Astrocyte (in vitro differentiated cells and primary cell): ENCODE measurements around the gene CDON.

Source experiments
- EZH2 ChIP-seq: IDR thresholded peaks from 2 replicates; pipeline ENCODE4 v1.6.1; 2012; ENCODE audit warnings: mild to moderate bottlenecking, low read length, inconsistent platforms; ENCODE audit not compliant: insufficient read depth
- TF ChIP-seq, protein P1 (sequence below): IDR thresholded peaks from 2 replicates; pipeline ENCODE4 v1.5.1; 2011; ENCODE audit warnings: low read depth, mild to moderate bottlenecking, inconsistent platforms, low read length, moderate library complexity; ENCODE audit not compliant: insufficient read depth

- no peak for TF ChIP-seq EZH2
- TF ChIP-seq, protein P1, sequence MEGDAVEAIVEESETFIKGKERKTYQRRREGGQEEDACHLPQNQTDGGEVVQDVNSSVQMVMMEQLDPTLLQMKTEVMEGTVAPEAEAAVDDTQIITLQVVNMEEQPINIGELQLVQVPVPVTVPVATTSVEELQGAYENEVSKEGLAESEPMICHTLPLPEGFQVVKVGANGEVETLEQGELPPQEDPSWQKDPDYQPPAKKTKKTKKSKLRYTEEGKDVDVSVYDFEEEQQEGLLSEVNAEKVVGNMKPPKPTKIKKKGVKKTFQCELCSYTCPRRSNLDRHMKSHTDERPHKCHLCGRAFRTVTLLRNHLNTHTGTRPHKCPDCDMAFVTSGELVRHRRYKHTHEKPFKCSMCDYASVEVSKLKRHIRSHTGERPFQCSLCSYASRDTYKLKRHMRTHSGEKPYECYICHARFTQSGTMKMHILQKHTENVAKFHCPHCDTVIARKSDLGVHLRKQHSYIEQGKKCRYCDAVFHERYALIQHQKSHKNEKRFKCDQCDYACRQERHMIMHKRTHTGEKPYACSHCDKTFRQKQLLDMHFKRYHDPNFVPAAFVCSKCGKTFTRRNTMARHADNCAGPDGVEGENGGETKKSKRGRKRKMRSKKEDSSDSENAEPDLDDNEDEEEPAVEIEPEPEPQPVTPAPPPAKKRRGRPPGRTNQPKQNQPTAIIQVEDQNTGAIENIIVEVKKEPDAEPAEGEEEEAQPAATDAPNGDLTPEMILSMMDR, result no peak
Measured at GRCh38 chr11:125971618-125972017, 91.0 kb downstream of the CDON start.
